ENCODE results near the gene SACS.

DNA sequence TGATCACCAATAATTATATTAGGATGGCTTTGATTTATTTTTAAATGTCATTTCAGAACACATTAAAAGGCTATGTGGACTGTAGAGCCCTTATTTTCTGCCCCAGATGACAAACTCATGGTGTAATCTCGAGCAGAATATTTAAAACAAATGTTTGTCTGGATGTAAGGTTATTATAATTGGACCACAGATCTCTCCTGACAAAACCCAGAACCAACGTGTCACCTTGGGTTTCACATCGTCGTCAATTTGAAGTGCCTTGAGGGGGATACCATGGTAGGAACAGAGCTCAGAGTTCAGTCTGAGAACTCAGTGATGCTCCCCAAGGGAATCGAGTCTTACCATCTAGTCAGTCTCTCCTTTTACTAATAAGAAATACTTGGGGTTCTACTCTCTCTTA is 2.8 kb downstream of the SACS start:
- TF ChIP-seq, protein P1, sequence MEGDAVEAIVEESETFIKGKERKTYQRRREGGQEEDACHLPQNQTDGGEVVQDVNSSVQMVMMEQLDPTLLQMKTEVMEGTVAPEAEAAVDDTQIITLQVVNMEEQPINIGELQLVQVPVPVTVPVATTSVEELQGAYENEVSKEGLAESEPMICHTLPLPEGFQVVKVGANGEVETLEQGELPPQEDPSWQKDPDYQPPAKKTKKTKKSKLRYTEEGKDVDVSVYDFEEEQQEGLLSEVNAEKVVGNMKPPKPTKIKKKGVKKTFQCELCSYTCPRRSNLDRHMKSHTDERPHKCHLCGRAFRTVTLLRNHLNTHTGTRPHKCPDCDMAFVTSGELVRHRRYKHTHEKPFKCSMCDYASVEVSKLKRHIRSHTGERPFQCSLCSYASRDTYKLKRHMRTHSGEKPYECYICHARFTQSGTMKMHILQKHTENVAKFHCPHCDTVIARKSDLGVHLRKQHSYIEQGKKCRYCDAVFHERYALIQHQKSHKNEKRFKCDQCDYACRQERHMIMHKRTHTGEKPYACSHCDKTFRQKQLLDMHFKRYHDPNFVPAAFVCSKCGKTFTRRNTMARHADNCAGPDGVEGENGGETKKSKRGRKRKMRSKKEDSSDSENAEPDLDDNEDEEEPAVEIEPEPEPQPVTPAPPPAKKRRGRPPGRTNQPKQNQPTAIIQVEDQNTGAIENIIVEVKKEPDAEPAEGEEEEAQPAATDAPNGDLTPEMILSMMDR (IDR thresholded peaks at IDR 0.05), result no peak
- no peak for TF ChIP-seq POLR2A (IDR thresholded peaks at IDR 0.05)
